HL-60 (cell line): ENCODE data around the gene PLPPR1.

Experiments
- TF ChIP-seq, protein P1 (sequence below): IDR thresholded peaks from one replicate; pipeline ENCODE4 v1.5.1; 2011; ENCODE audit warnings: low read length, control low read depth, inconsistent platforms; ENCODE audit not compliant: insufficient read depth
- TF ChIP-seq, protein P2 (sequence below): IDR thresholded peaks from 2 replicates; pipeline ENCODE4 v1.6.1; 2012; ENCODE audit warnings: low read depth; ENCODE audit not compliant: insufficient replicate concordance

DNA sequence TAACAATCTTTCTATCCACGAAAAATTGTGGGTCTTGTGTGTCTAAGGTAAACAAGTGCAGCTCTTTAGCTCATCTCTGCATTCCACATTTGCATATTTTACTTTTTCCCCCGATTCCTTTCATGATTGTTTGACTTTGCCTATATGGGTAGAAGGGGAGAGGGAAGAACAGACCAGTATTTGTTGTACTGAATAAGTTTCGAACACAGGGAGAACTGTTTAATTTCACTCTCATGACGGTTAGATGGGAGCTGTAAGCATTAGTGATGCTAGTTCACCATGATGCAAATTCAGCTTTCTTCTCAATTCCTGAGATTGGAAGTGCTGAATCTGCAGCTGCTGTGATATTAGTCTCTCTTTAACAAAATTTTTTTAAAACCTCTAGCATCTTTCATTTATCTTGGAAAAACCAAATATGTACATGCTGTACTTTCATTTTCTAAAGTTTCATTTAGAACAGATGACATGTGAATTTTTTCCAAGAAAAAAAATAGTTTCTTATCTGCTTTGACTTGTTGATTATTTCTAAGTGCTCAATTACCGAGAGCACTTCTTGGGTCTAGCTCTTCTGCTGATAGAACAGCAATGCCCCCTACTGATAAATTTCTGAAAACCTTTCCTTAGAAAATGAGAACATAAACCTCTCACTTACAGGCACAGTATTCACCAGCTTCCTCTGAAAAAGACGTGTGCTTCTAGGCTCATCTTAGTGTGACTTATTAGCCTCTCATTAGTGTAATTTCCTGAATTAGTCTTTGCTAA lies 206.8 kb downstream of the PLPPR1 start:
- TF ChIP-seq, protein P1, sequence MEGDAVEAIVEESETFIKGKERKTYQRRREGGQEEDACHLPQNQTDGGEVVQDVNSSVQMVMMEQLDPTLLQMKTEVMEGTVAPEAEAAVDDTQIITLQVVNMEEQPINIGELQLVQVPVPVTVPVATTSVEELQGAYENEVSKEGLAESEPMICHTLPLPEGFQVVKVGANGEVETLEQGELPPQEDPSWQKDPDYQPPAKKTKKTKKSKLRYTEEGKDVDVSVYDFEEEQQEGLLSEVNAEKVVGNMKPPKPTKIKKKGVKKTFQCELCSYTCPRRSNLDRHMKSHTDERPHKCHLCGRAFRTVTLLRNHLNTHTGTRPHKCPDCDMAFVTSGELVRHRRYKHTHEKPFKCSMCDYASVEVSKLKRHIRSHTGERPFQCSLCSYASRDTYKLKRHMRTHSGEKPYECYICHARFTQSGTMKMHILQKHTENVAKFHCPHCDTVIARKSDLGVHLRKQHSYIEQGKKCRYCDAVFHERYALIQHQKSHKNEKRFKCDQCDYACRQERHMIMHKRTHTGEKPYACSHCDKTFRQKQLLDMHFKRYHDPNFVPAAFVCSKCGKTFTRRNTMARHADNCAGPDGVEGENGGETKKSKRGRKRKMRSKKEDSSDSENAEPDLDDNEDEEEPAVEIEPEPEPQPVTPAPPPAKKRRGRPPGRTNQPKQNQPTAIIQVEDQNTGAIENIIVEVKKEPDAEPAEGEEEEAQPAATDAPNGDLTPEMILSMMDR, result no peak
- TF ChIP-seq, protein P2, sequence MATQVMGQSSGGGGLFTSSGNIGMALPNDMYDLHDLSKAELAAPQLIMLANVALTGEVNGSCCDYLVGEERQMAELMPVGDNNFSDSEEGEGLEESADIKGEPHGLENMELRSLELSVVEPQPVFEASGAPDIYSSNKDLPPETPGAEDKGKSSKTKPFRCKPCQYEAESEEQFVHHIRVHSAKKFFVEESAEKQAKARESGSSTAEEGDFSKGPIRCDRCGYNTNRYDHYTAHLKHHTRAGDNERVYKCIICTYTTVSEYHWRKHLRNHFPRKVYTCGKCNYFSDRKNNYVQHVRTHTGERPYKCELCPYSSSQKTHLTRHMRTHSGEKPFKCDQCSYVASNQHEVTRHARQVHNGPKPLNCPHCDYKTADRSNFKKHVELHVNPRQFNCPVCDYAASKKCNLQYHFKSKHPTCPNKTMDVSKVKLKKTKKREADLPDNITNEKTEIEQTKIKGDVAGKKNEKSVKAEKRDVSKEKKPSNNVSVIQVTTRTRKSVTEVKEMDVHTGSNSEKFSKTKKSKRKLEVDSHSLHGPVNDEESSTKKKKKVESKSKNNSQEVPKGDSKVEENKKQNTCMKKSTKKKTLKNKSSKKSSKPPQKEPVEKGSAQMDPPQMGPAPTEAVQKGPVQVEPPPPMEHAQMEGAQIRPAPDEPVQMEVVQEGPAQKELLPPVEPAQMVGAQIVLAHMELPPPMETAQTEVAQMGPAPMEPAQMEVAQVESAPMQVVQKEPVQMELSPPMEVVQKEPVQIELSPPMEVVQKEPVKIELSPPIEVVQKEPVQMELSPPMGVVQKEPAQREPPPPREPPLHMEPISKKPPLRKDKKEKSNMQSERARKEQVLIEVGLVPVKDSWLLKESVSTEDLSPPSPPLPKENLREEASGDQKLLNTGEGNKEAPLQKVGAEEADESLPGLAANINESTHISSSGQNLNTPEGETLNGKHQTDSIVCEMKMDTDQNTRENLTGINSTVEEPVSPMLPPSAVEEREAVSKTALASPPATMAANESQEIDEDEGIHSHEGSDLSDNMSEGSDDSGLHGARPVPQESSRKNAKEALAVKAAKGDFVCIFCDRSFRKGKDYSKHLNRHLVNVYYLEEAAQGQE, result no peak
